Measurements from ENCODE around the gene TXNL4A.

The TXNL4A gene

DNA sequence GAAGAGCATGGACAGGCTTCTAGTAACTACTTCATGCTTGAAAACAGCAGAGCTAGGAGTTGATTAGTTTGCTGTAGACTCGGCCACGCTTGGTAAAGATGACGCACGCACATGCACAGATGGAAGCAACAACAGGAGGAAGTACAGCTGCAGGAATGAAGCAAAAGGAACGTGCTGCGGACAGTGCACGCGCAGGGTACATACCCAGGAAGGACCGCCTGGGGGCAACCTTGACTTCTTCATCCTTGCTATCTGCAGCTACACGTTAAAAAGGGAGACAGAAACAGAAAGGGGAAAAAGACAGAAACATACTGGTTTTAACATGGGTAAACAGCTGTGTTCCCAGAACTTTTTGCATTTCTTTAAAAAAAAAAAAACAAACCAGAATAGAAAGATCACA lies 54.6 kb downstream of the TXNL4A start:
- no peak for DNase-seq

GRCh38 chr18:79932907-79933306 lies 55.5 kb downstream of the TXNL4A start:
- no peak for DNase-seq

DNA sequence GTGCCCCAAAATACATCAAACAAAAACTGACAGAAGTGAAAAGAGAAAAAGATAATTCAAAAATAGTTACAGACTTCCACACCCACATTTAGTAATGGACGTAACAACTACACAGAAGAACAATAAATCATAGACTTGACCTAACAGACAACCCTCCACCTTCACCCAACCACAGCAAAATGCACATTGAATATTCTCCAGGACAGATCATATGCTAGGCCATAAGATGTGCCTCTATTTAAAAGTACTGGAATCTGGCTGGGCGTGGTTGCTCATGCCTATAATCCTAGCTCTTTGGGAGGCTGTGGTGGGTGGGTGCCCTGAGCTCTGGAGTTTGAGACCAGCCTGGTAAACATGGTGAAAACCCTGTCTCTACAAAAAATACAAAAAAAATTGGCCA lies 56.9 kb downstream of the TXNL4A start:
- no peak for DNase-seq

DNA sequence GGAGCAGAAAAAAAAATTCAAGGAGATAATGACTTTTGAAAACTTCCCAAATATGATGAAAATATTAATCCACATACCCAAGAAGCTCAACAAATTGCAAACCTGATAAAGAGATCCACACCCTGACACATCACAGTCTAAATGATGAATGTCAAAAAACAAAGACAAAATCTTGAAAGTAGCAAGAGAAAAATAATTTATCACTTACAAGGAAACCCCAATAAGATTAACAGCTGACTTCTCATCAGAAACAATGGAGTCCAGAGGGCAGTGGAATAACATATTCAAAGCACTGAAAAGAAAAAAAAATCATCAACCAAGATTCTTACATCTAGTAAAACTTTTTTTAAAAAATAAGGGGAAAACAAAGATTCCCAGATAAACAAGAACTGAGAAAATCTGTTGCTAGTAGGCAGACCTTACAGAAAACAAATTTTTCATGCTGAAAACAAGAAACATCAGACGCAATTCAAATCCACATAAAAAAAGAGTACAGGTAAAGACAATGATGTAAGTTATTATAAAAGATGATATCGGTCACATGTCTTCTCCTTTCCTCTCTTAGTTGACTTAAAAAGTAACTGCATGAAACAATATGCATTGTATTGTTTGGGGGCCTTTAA lies 58.2 kb downstream of the TXNL4A start:
- DNase-seq: no peak

GRCh38 chr18:79928563-79928960 lies 59.8 kb downstream of the TXNL4A start:
- no peak for DNase-seq

- no peak for DNase-seq
Observed at GRCh38 chr18:79927607-79928562, 60.5 kb downstream of the TXNL4A start.

GRCh38 chr18:79926715-79927606 lies 61.4 kb downstream of the TXNL4A start:
- DNase-seq: no peak

DNA sequence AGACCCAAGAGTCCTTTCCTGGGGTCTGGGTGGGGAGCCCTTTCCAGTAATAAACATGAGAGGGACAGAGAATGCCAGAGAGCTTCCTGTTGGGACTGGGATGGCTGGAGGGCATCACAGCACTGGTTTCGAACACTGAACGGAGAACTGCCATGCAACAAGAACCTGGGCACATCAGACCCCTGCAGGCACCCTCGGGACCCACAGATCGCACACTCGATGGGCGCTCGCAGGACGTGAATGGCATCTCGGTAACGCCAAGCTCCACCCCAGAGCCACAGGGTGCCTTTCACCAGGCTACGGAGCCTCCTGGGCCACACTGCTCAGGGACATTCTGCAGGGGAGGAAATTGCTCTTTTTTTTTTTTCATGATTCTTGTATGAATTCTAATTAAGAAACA lies 62.1 kb downstream of the TXNL4A start:
- DNase-seq: no peak

GRCh38 chr18:79924814-79925731 lies 63.3 kb downstream of the TXNL4A start:
- DNase-seq: no peak

- DNase-seq: no peak
Observed at GRCh38 chr18:79923896-79924585, 64.3 kb downstream of the TXNL4A start.

DNA sequence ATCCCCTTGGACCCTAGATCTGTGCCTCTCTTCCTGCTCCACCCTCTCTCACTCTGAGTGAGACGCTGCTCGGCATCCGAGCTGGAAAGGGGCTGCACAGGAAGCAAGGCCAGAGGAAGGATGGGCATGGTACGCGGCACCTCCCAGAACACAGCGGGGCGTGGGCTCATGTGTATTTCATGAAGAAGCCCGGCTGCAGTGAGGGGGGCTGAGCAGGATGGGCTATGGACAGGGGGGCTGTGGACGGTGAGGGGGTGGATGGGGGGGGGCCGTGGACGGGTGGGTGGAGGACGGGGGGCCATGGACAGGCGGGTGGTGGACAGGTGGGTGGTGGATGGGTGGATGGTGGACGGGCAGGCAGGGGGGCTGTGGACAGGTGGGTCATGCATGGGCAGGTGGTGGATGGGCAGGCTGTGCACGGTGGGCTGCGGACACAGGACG lies 65.4 kb downstream of the TXNL4A start:
- no peak for DNase-seq

GRCh38 chr18:79921984-79922965 lies 66.1 kb downstream of the TXNL4A start:
- no peak for DNase-seq
